ENCODE measurements around the gene TAF11.
A peak's percentile ranks its signal among the peaks of the same experiment; 100 is the strongest.
"Not testable (repeated sequence)": the region's sequence is repeated elsewhere in the genome, so short reads cannot be mapped to it uniquely, and the experiment has no call there.

The TAF11 gene

DNA sequence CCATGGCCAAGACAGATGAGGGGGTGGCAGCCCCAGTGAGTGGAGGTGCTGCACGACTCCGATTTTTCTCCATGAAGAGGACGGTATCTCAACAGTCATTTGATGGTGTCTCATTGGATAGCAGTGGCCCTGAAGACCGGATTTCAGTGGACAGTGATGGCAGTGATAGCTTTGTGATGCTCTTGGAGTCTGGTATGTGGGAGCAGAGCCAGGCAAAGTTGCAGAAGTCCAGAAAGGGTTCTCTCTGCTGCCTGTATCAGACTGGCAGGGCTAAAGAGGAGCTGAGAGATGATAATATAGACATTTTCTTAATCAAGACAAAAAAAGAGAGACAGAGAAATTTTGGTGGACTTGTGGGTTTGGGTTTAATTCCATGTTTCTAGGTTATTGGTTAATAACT is 23.8 kb downstream of the TAF11 start:
- DNase-seq: no peak

- DNase-seq: no peak
Measured at GRCh38 chr6:34860776-34861175, 27.1 kb downstream of the TAF11 start.

GRCh38 chr6:34859951-34860350 is 27.9 kb downstream of the TAF11 start:
- DNase-seq: no peak

- DNase-seq: no peak
Measured at GRCh38 chr6:34858681-34859080, 29.2 kb downstream of the TAF11 start.

GRCh38 chr6:34855463-34855862 is 32.4 kb downstream of the TAF11 start:
- DNase-seq: no peak

- DNase-seq: no peak
Measured at GRCh38 chr6:34852406-34853085, 35.3 kb downstream of the TAF11 start.

- DNase-seq: no peak
Measured at GRCh38 chr6:34851361-34851760, 36.5 kb downstream of the TAF11 start.

DNA sequence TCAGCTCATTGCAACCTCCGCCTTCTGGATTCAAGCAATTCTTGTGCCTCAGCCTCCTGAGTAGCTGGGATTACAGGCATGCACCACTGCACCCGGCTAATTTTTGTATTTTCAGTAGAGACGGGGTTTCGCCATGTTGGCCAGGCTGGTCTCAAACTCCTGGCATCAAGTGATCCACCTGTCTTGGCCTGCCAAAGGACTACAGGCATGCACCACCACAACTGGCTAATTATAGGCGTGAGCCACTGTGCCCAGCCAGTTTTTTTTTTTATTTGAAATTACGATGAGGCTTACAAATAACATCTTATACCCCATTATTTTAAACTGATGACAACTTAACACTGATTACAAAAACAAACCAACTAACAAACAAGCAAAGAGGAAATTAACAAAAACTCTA is 38.8 kb downstream of the TAF11 start:
- DNase-seq: not testable (repeated sequence)

- no peak for DNase-seq
Measured at GRCh38 chr6:34839666-34840352, 48.0 kb downstream of the TAF11 start.

- no peak for DNase-seq
Measured at GRCh38 chr6:34837528-34837927, 50.3 kb downstream of the TAF11 start.

GRCh38 chr6:34836451-34836850 is 51.4 kb downstream of the TAF11 start:
- DNase-seq: no peak

- DNase-seq: peak; percentile 63 to 66
Measured at GRCh38 chr6:34836008-34836407, 51.8 kb downstream of the TAF11 start.

DNA sequence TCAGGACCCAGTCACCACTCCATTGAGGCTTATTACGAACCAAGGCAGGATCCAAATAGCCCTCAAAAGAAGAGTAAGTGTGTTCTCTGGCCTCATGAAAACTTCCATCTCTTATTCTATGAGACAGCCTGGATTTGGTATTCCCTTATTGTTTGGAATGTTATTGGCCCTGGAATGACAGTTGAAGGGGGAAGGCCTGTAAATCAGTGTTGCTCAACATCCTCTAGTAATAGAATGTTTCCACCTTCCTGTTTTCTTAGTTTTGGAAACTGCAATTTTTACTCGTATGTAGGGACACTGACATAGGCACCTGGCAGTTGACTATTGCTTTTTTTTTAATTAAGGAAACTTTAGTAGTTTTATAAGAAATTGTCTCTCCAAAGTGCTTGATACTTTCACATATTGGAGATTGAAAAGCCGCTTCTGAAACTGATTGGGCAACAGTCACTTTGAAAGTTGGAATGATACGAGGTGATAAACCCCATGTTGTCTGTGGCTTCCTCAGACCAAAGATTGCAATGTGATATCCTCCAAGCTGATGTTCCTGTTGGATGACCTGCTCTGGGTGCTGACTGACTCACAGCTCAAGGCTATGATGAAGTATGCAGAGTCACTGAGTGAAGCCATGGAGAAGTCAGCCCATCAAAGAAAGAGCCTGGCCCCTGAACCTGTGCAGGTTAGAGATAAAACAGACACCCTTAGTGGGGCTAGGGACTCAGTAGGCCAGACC is 52.9 kb downstream of the TAF11 start:
- peak; percentile 38 to 52 for DNase-seq

DNA sequence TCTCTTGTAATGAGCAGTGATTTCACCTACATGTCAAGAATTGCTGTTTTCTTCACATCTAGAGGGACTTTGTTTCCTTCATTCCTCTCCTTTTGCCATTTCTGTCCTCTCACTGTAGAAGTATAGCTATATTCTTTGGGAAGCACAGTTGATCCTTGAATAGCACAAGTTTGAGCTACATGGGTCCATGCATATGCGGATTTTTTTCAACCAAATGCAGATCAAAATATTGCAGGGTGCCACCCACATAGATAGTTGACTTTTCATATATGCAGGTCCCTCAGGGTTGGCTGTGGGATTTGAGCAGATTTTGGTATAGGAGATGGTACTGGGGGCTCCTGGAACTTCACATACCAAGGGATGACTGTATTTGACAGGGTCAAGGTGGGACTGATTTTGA is 54.9 kb downstream of the TAF11 start:
- DNase-seq: no peak

DNA sequence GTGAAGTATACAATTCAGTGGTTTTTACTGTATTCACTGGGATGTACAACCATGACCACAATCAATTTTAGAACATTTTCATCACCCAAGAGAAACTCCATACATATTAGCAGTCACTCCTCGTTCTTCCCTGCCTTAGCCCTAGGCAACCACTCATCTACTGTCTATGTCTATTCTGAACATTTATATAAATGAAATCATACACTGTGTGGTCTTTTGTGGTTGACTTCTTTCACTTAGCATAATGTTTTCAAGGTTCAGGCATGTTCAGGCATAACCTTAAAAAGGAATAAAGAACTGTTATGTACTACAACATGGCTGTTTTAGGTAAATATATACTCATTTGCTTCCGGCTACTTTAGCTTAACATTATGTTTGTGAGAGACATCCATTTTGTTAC is 58.7 kb downstream of the TAF11 start:
- no peak for DNase-seq

Measured in inflammatory macrophage (primary cell).